GM10248 (cell line): Measurements from ENCODE around the gene CDK5RAP2.

Experiments used
- CTCF ChIA-PET: fragments of 300-600 bp; sonication (Branson Sonifier 250); formaldehyde crosslinking; extraction: SDS; loops from one replicate; lab custom pipeline; 2021; ENCODE audit warnings: antibody characterized with exemption; lab: Yijun Ruan, JAX
- POLR2A ChIA-PET: fragments of 350-650 bp; sonication (Branson Sonifier 250); formaldehyde crosslinking; extraction: SDS; loops from one replicate; lab custom pipeline; 2020; ENCODE audit warnings: antibody characterized with exemption; lab: Yijun Ruan, JAX
- DNase-seq: peaks from one replicate; pipeline ENCODE4 v3.0.0; 2012; ENCODE audit errors: extremely low spot score
- CTCF ChIP-seq: IDR thresholded peaks from 2 replicates; pipeline ENCODE4 v1.5.1; 2012; ENCODE audit warnings: mild to moderate bottlenecking, low read depth; ENCODE audit errors: extremely low read depth, missing control alignments, control extremely low read depth

The CDK5RAP2 gene

GRCh38 chr9:120416781-120417427 is 163.1 kb downstream of the CDK5RAP2 start:
- POLR2A ChIA-PET: no interaction called here
- no peak for TF ChIP-seq CTCF
- CTCF ChIA-PET: interaction anchor here (1.0 kb wide), 1 partner anchor 22 kb away, joined by 3 read pairs; no protein-coding TSS in a partner anchor
- no peak for DNase-seq

- POLR2A ChIA-PET: no interaction called here
- CTCF ChIA-PET: interaction anchor here (1.0 to 1.4 kb wide), 4 partner anchors 8 to 64 kb away, joined by 3 read pairs; no protein-coding TSS in a partner anchor
- TF ChIP-seq CTCF: no peak
- no peak for DNase-seq
Measured at GRCh38 chr9:120413121-120414048, 166.6 kb downstream of the CDK5RAP2 start.

- ChIA-PET POLR2A (no interaction called here), CTCF (interaction anchor here (1.0 to 1.4 kb wide), 3 partner anchors 9 to 65 kb away, joined by 3 read pairs; no protein-coding TSS in a partner anchor)
- no peak for TF ChIP-seq CTCF
- no peak for DNase-seq
Measured at GRCh38 chr9:120412425-120412951, 167.5 kb downstream of the CDK5RAP2 start.

GRCh38 chr9:120411862-120412424 is 168.0 kb downstream of the CDK5RAP2 start:
- CTCF ChIA-PET: interaction anchor here (1.1 to 1.9 kb wide), 3 partner anchors 15 to 66 kb away, joined by 3 to 5 read pairs (median 4); no protein-coding TSS in a partner anchor
- TF ChIP-seq CTCF: no peak
- no peak for DNase-seq
- POLR2A ChIA-PET: no interaction called here

GRCh38 chr9:120410925-120411501 is 169.0 kb downstream of the CDK5RAP2 start:
- no peak for TF ChIP-seq CTCF
- POLR2A ChIA-PET: no interaction called here
- DNase-seq: no peak
- CTCF ChIA-PET: interaction anchor here (1.1 to 1.9 kb wide), 3 partner anchors 16 to 67 kb away, joined by 3 to 5 read pairs (median 4); no protein-coding TSS in a partner anchor
